Colon (tissue), 2 donors: ENCODE results near the gene TTC9B.
"Not testable (repeated sequence)": the region's sequence is repeated elsewhere in the genome, so short reads cannot be mapped to it uniquely, and the experiment has no call there.

Experiments used
- FAIRE-seq: peaks from 2 replicates; lab custom pipeline; 2012; peaks lifted over from hg19 to GRCh38; lab: Jason Lieb, UNC
- donor health status: control.
- donor health status: control.

TTC9B gene

GRCh38 chr19:40170303-40170989 is 47.7 kb downstream of the TTC9B start:
- not testable (repeated sequence) for FAIRE-seq

- FAIRE-seq = not testable (repeated sequence)
Measured at GRCh38 chr19:40169482-40170302, 48.5 kb downstream of the TTC9B start.
